DMS79 treated with DMSO at 0.1 percent for 48 hours (cell line): ENCODE data around the gene BAZ2A.
"Not testable (repeated sequence)": the region's sequence is repeated elsewhere in the genome, so short reads cannot be mapped to it uniquely, and the experiment has no call there.

ENCODE experiments used
- DNase-seq: peaks from one replicate; lab custom pipeline; 2025; lab: John Stamatoyannopoulos, UW

The BAZ2A gene

GRCh38 chr12:56593909-56594621 is 36.1 kb downstream of the BAZ2A start:
- DNase-seq: peak; percentile 12

GRCh38 chr12:56591961-56592360 is 38.2 kb downstream of the BAZ2A start:
- no peak for DNase-seq

- peak; percentile 32 for DNase-seq
Observed at GRCh38 chr12:56591126-56591525, 39.0 kb downstream of the BAZ2A start.

- no peak for DNase-seq
Observed at GRCh38 chr12:56590237-56590830, 39.8 kb downstream of the BAZ2A start.

- no peak for DNase-seq
Observed at GRCh38 chr12:56589783-56590182, 40.3 kb downstream of the BAZ2A start.

- no peak for DNase-seq
Observed at GRCh38 chr12:56585098-56585497, 45.0 kb downstream of the BAZ2A start.

- DNase-seq: no peak
Observed at GRCh38 chr12:56581418-56582145, 48.5 kb downstream of the BAZ2A start.

- no peak for DNase-seq
Observed at GRCh38 chr12:56578983-56579546, 51.1 kb downstream of the BAZ2A start.

GRCh38 chr12:56577248-56577647 is 52.9 kb downstream of the BAZ2A start:
- not testable (repeated sequence) for DNase-seq

- no peak for DNase-seq
Observed at GRCh38 chr12:56574210-56574609, 55.9 kb downstream of the BAZ2A start.

- DNase-seq: no peak
Observed at GRCh38 chr12:56572288-56572687, 57.8 kb downstream of the BAZ2A start.

- no peak for DNase-seq
Observed at GRCh38 chr12:56571121-56571520, 59.0 kb downstream of the BAZ2A start.

- DNase-seq: no peak
Observed at GRCh38 chr12:56568146-56568545, 62.0 kb downstream of the BAZ2A start.

- no peak for DNase-seq
Observed at GRCh38 chr12:56565510-56566101, 64.5 kb downstream of the BAZ2A start.

- no peak for DNase-seq
Observed at GRCh38 chr12:56551070-56551469, 79.1 kb downstream of the BAZ2A start.

- DNase-seq: no peak
Observed at GRCh38 chr12:56546680-56547079, 83.4 kb downstream of the BAZ2A start.
